SJCRH30 (cell line): Measurements from ENCODE around the gene KDM4D. TPM values are rescaled to one million over a fixed set of nuclear protein-coding genes. Genes with fewer than 3 reads are reported as not detected.
"Not testable (repeated sequence)": the region's sequence is repeated elsewhere in the genome, so short reads cannot be mapped to it uniquely, and the experiment has no call there.

ENCODE experiments used
- DNase-seq, 2 experiments: peaks; one replicate each; pipeline ENCODE4 v3.0.0-alpha.2; 2015 to 2020
- H3K27ac ChIP-seq: fragments of 250-450 bp; sonication (Bioruptor Pico); 2 replicates; pipeline ENCODE4 v1.5.1; 2020; ENCODE audit warnings: mild to moderate bottlenecking, moderate library complexity
- H3K27me3 ChIP-seq: fragments of 250-450 bp; sonication (Bioruptor Pico); 2 replicates; pipeline ENCODE4 v1.5.1; 2020; ENCODE audit warnings: mild to moderate bottlenecking, moderate library complexity
- H3K36me3 ChIP-seq: fragments of 250-450 bp; sonication (Bioruptor Pico); 2 replicates; pipeline ENCODE4 v1.5.1; 2020; ENCODE audit warnings: mild to moderate bottlenecking, moderate library complexity
- H3K4me1 ChIP-seq: fragments of 250-450 bp; sonication (Bioruptor Pico); 2 replicates; pipeline ENCODE4 v1.5.1; 2020; ENCODE audit warnings: mild to moderate bottlenecking, moderate library complexity
- H3K4me3 ChIP-seq: fragments of 250-450 bp; sonication (Bioruptor Pico); 2 replicates; pipeline ENCODE4 v1.5.1; 2020; ENCODE audit warnings: mild to moderate bottlenecking, moderate library complexity
- H3K9me3 ChIP-seq: fragments of 250-450 bp; sonication (Bioruptor Pico); replicated peaks from 2 replicates; pipeline ENCODE4 v1.5.1; 2020; ENCODE audit warnings: mild to moderate bottlenecking, moderate library complexity
- total RNA-seq: library from RNA; depleted of rRNA; stranded (reverse); fragments of >200 nt; shearing (Covaris generic); gene quantifications from 2 replicates; pipeline ENCODE4 v1.2.3, GENCODE V29; 2014

Gene KDM4D
- total RNA-seq, 1 experiment from 2014 or later = 1.9 TPM

GRCh38 chr11:94975599-94975998 is 2.1 kb downstream of the KDM4D start:
- Histone ChIP-seq H3K9me3 (no peaks in the 10 kb centered on the region), H3K4me1 (no peaks in the 10 kb centered on the region), H3K27ac (no peak overlapping the region), H3K4me3 (no peak overlapping the region), H3K27me3 (no peaks in the 10 kb centered on the region), H3K36me3 (peaks cover 11% of the 10 kb centered on the region)
- DNase-seq = no peak

GRCh38 chr11:94987378-94987777 is 13.9 kb downstream of the KDM4D start:
- Histone ChIP-seq H3K36me3 (no peaks in the 10 kb centered on the region), H3K4me3 (no peak overlapping the region), H3K9me3 (no peaks in the 10 kb centered on the region), H3K27me3 (no peaks in the 10 kb centered on the region), H3K4me1 (no peaks in the 10 kb centered on the region), H3K27ac (no peak overlapping the region)
- no peak for DNase-seq

DNA sequence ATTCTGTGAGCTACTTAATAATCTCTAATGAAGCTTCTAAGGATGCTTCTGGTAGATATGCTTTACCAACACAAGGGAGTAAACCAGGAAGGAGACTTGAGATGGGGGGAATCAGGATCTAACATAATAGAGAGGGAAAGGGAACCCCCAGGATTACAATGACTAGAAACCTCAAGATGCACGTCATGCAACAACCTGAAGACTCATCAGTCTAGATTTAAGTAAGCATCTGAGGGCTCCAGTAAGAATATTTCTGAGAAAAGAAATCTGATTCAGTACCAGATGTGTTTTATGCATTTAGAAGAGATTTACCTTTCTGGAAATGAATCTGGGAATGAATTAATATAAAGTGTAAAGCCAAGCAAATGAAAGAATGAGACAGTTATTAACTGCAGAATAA is 15.2 kb downstream of the KDM4D start:
- no peak for DNase-seq
- no peak overlapping the region for H3K27ac ChIP-seq
- no peaks in the 10 kb centered on the region for H3K9me3 ChIP-seq
- no peaks in the 10 kb centered on the region for H3K4me1 ChIP-seq
- no peaks in the 10 kb centered on the region for H3K27me3 ChIP-seq
- H3K4me3 ChIP-seq = no peak overlapping the region
- no peaks in the 10 kb centered on the region for H3K36me3 ChIP-seq

DNA sequence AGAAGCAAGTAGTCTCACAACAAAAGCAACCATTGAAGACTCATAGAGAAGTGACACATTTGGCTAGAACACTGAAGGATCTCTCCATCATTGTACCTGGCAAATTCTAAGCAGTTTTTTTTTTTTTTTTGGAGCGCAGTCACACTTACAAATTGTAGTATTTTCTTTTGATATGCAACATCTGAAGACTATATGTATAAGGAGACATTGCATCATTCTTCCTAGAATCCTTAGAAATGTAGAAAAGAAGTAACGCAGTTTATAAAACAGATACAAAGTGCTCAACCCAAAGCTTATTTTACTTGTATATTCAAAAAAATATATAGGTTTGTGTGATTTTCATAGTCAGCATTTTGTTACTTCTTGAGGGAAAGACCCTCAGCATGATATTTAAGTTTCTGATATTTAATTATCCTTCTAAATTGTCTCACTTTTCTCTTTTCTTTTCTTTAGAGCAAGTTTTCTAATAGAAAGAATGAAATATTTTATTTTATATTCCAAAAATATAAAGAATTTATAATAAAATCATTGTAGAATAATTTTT is 20.0 kb downstream of the KDM4D start:
- Histone ChIP-seq H3K27me3 (no peaks in the 10 kb centered on the region), H3K4me1 (no peaks in the 10 kb centered on the region), H3K9me3 (no peaks in the 10 kb centered on the region), H3K27ac (no peak overlapping the region), H3K36me3 (no peaks in the 10 kb centered on the region), H3K4me3 (no peak overlapping the region)
- no peak for DNase-seq

DNA sequence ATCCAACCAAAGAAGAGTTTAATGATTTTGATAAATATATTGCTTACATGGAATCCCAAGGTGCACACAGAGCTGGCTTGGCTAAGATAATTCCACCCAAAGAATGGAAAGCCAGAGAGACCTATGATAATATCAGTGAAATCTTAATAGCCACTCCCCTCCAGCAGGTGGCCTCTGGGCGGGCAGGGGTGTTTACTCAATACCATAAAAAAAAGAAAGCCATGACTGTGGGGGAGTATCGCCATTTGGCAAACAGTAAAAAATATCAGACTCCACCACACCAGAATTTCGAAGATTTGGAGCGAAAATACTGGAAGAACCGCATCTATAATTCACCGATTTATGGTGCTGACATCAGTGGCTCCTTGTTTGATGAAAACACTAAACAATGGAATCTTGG is 23.9 kb downstream of the KDM4D start:
- no peaks in the 10 kb centered on the region for H3K4me1 ChIP-seq
- H3K27me3 ChIP-seq = no peaks in the 10 kb centered on the region
- no peaks in the 10 kb centered on the region for H3K36me3 ChIP-seq
- no peaks in the 10 kb centered on the region for H3K9me3 ChIP-seq
- no peak overlapping the region for H3K27ac ChIP-seq
- no peak for DNase-seq
- H3K4me3 ChIP-seq = no peak overlapping the region

GRCh38 chr11:94998285-94998684 is 24.8 kb downstream of the KDM4D start:
- no peak for DNase-seq

GRCh38 chr11:95003716-95004115 is 30.2 kb downstream of the KDM4D start:
- no peaks in the 10 kb centered on the region for H3K4me1 ChIP-seq
- H3K4me3 ChIP-seq = no peak overlapping the region
- H3K27ac ChIP-seq = no peak overlapping the region
- H3K36me3 ChIP-seq = no peaks in the 10 kb centered on the region
- no peaks in the 10 kb centered on the region for H3K9me3 ChIP-seq
- no peaks in the 10 kb centered on the region for H3K27me3 ChIP-seq
- no peak for DNase-seq

More at GRCh38 chr11:94998285-94998684, 24.8 kb downstream of the KDM4D start:
- no peaks in the 10 kb centered on the region for H3K36me3 ChIP-seq
- H3K27ac ChIP-seq = no peak overlapping the region
- no peaks in the 10 kb centered on the region for H3K4me1 ChIP-seq
- H3K9me3 ChIP-seq = no peaks in the 10 kb centered on the region
- no peaks in the 10 kb centered on the region for H3K27me3 ChIP-seq
- H3K4me3 ChIP-seq = no peak overlapping the region

- Histone ChIP-seq H3K4me3 (no peak overlapping the region), H3K9me3 (no peaks in the 10 kb centered on the region), H3K36me3 (no peaks in the 10 kb centered on the region), H3K4me1 (no peaks in the 10 kb centered on the region), H3K27me3 (no peaks in the 10 kb centered on the region), H3K27ac (no peak overlapping the region)
- DNase-seq = no peak
Measured at GRCh38 chr11:95005642-95006041, 32.1 kb downstream of the KDM4D start.

DNA sequence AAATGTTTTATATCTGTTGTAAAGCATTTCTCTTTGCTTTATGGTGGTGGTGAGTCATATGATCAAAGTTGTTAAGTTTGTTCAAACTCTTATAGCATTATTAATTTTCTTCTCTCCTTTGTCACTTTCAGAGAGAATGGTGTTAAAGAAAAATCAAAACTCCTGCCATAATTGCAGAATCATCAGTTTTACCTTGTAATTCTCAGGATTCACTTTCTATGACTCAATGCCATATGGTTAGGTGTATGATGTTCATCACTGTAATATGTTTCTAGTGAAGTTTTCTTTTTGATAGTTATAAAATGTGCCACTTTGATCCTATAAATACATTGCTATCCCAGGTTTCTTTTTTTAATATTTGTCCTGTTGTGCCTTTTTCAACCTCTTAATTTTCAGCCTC is 37.9 kb downstream of the KDM4D start:
- no peak overlapping the region for H3K4me3 ChIP-seq
- no peaks in the 10 kb centered on the region for H3K9me3 ChIP-seq
- H3K36me3 ChIP-seq = no peaks in the 10 kb centered on the region
- H3K4me1 ChIP-seq = no peaks in the 10 kb centered on the region
- no peaks in the 10 kb centered on the region for H3K27me3 ChIP-seq
- H3K27ac ChIP-seq = no peak overlapping the region
- DNase-seq = no peak

- DNase-seq = no peak
- no peak overlapping the region for H3K4me3 ChIP-seq
- H3K36me3 ChIP-seq = no peaks in the 10 kb centered on the region
- H3K27ac ChIP-seq = no peak overlapping the region
- no peaks in the 10 kb centered on the region for H3K9me3 ChIP-seq
- H3K4me1 ChIP-seq = no peaks in the 10 kb centered on the region
- H3K27me3 ChIP-seq = no peaks in the 10 kb centered on the region
Measured at GRCh38 chr11:95014184-95014821, 40.8 kb downstream of the KDM4D start.

DNA sequence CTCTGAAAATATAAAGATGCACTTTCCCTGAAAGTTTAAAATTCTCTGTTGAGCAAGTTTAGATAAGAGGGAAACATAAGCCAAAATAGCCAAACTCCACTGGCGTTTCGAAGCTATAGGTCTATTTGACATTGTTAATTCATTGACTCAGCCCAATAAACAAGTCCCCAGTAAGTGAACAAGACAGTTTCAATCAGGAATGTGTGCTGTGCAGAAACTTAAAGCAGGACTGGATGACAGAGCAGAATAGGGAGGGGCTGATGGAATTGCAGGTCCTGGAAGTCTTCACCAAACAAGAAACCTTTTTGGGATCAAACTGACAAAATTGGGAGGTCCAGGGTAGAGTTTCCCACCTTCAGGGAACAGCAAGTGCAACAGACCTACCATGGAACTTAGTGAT is 42.6 kb downstream of the KDM4D start:
- Histone ChIP-seq H3K9me3 (no peaks in the 10 kb centered on the region), H3K27ac (no peak overlapping the region), H3K27me3 (no peaks in the 10 kb centered on the region), H3K4me3 (no peak overlapping the region), H3K36me3 (no peaks in the 10 kb centered on the region), H3K4me1 (no peaks in the 10 kb centered on the region)
- no peak for DNase-seq

DNA sequence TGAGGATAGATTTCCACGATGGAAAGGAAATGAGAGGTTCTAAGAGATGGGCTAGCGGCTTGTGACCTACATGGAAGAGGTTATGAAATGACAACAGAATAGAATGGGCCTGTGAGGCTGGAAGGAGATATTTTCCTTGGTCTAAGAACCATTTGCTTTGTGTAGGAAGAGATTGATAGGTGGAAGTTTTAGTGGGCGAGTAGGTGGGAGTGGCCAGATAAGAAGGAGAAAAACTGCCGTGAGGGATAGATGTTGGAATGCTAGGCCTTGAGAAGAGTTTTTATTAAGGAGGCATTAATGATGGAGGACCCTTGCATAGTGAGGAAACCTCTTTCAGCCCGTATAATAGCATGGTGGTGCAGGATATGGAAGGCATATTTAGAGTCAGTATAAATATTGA is 48.0 kb downstream of the KDM4D start:
- not testable (repeated sequence) for H3K4me1 ChIP-seq, DNase-seq, H3K27ac ChIP-seq, H3K36me3 ChIP-seq, H3K4me3 ChIP-seq, H3K27me3 ChIP-seq, H3K9me3 ChIP-seq

GRCh38 chr11:95024958-95025357 is 51.4 kb downstream of the KDM4D start, which contains the start of gene KDM4E:
TSS of gene KDM4E (plus strand) at chr11:95025258. CDS start at chr11:95025558, 300 bp downstream.
- DNase-seq = no peak
- Histone ChIP-seq H3K36me3 (no peaks in the 10 kb centered on the region), H3K9me3 (no peaks in the 10 kb centered on the region), H3K4me3 (no peak within 1 kb of the TSS), H3K27ac (no peak within 1 kb of the TSS), H3K4me1 (no peaks in the 10 kb centered on the region), H3K27me3 (no peaks in the 10 kb centered on the region)

DNA sequence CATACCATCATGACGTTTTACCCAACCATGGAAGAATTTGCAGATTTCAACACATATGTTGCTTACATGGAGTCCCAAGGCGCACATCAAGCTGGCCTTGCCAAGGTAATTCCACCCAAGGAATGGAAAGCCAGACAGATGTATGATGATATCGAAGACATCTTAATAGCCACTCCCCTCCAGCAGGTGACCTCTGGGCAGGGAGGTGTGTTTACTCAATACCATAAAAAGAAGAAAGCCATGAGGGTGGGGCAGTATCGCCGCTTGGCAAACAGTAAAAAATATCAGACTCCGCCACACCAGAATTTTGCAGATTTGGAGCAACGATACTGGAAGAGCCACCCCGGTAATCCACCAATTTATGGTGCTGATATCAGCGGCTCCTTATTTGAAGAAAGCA is 52.1 kb downstream of the KDM4D start:
- H3K9me3 ChIP-seq, H3K36me3 ChIP-seq, H3K27me3 ChIP-seq, H3K4me3 ChIP-seq, DNase-seq, H3K27ac ChIP-seq, H3K4me1 ChIP-seq: not testable (repeated sequence)

DNA sequence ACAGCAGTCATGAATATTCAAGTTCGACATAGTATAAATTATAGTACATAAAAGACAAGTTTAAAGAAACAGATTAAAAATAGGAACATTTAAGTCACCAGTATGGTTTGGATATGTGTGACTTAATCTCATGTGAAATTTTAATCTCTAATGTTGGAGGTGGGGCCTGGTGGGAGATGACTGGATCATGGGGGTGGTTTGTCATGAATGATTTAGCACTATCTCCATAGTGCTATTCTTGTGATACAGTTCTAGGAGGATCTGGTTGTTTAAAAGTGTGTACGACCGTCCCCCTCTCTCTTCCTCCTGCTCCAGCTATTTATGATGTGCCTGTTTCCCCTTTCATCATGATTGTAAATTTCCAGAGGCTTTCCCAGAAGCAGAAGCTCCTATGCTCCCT is 54.8 kb downstream of the KDM4D start:
- DNase-seq = no peak
- no peaks in the 10 kb centered on the region for H3K9me3 ChIP-seq
- H3K4me3 ChIP-seq = no peak overlapping the region
- H3K36me3 ChIP-seq = no peaks in the 10 kb centered on the region
- H3K27me3 ChIP-seq = no peaks in the 10 kb centered on the region
- H3K4me1 ChIP-seq = no peaks in the 10 kb centered on the region
- H3K27ac ChIP-seq = no peak overlapping the region

DNA sequence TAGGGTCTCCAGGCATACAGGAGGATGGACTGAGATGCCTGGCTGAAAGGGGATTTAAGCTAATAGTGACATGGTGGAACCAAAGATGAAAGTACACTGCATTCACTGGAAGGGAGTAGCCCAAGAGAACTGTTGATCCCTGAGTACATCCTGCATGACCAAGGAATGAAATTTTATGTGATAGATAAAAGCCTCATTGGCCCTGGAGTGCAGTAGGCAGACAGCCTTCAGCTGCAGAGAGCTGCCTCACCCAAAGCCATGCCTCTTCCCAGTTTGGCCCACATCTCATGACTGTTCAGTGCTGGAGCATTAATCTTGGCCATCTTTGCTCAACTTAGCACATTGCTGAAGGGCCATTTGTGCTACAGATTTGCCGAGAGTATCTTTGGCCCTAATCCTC is 59.5 kb downstream of the KDM4D start:
- Histone ChIP-seq H3K9me3 (no peaks in the 10 kb centered on the region), H3K4me1 (no peaks in the 10 kb centered on the region), H3K36me3 (no peaks in the 10 kb centered on the region), H3K4me3 (no peak overlapping the region), H3K27ac (no peak overlapping the region), H3K27me3 (no peaks in the 10 kb centered on the region)
- DNase-seq = no peak
